Uterus (tissue), 4 donors: ENCODE measurements around the gene CD248. TPM values are rescaled to one million over a fixed set of nuclear protein-coding genes. Genes with fewer than 3 reads are reported as not detected.

Experiments used
- DNase-seq, 2 donors: peaks; one replicate each; pipeline ENCODE4 v3.0.0-alpha.2; 2019 to 2020
- H3K27ac ChIP-seq, 2 donors: fragments of 200-600 bp; sonication (generic); 1 replicate in 1 of 2; 2 replicates in 1 of 2; pipeline ENCODE4 v1.5.1; 2016 to 2018
- H3K27me3 ChIP-seq, 2 donors: fragments of 200-600 bp; sonication (generic); one replicate each; pipeline ENCODE4 v1.5.1; 2018 to 2019; ENCODE audit warnings: control low read depth in 1 of 2
- H3K36me3 ChIP-seq, 2 donors: fragments of 200-600 bp; sonication (generic); one replicate each; pipeline ENCODE4 v1.5.1; 2019; ENCODE audit warnings: control low read depth in 1 of 2
- H3K4me1 ChIP-seq, 2 donors: fragments of 200-600 bp; sonication (generic); one replicate each; pipeline ENCODE4 v1.5.1; 2018 to 2019; ENCODE audit warnings: control low read depth in 1 of 2
- H3K4me3 ChIP-seq, 2 donors: fragments of 200-600 bp; sonication (generic); 1 replicate in 1 of 2; 2 replicates in 1 of 2; pipeline ENCODE4 v1.5.1; 2018 to 2019; ENCODE audit warnings: mild to moderate bottlenecking in 1 of 2
- H3K9me3 ChIP-seq, 2 donors: fragments of 200-600 bp; sonication (generic); one replicate each; pipeline ENCODE4 v1.5.1; 2019; ENCODE audit warnings: control low read depth in 1 of 2
- POLR2A ChIP-seq, 2 donors: fragments of 450-650 bp; IDR thresholded peaks; one replicate each; pipeline ENCODE4 v1.6.1; 2016; ENCODE audit warnings: antibody characterized with exemption in 2 of 2, mild to moderate bottlenecking in 1 of 2, moderate library complexity in 1 of 2
- intact Hi-C: fragments of 100-400 bp; cut with DNase I; formaldehyde crosslinking; loops from one replicate; pipeline ENCODE4 v1.15.1; 2023; ENCODE audit warnings: low total_unique reads
- total RNA-seq, 4 donors: library from RNA; depleted of rRNA in 3 of 4; stranded (reverse); fragments of >200 nt in 3 of 4; gene quantifications; one replicate each; pipeline versions ENCODE4 v1.1.0 to v1.2.4, GENCODE V29; 2014 to 2023
- TF ChIP-seq, protein P1 (sequence below), 4 experiments: fragments of 200-600 bp in 2 of 4; fragments of 450-650 bp in 2 of 4; sonication (generic) in 2 of 4; IDR thresholded peaks; one replicate each; pipeline ENCODE4 v1.5.1; 2016 to 2019; ENCODE audit warnings: antibody characterized with exemption in 4 of 4, mild to moderate bottlenecking in 2 of 4, moderate library complexity in 1 of 4
- donor health status: DM: yes; HTN: yes; CAD: no.

Gene CD248
- total RNA-seq, 4 donors from 2014 or later: 14.1 to 91.2 (median 46.2) TPM

GRCh38 chr11:66293352-66293751 is 23.5 kb downstream of the CD248 start:
- peaks cover 7 to 13% of the 10 kb centered on the region in 2 donors for H3K27me3 ChIP-seq

DNA sequence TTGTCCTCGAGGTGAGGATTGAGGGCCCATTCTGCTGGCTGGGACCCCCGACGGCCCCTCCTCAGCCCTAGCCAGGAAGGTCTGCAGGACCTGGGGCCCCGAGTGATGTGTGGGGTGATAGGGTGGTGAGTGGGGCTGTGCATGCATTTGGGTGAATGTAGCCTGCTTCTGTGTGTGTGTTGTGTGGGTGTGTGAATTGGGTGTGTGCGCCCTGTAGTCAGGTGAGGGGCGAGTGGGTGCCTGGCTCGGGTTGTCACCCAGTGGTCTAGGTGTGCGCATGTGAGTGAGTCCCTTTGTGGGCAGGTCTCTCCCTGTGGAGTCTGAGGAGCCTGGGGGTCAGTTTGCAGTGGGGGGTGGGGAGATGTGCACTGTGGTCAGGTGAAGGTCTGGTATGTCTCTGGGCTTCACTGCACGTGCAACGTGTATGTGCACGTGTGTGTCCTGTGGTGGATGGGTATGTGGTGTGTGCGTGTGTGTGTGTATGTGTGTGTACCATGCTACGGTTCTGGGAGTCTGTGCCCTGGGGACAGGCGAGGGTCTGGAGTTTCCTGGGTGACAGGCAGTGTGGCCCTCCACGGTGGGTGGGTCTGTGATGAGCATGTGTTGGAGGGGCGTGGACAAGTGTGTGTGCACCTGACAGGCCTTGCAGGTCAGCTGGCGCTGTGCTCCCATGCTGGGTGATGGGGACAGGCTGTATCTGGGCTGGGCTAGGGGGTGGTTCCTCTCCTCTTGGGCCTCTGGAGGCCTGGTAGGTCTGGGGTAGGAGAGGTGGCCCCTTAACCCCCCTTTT is 24.1 kb downstream of the CD248 start:
- no peak for DNase-seq
- intact Hi-C loops: no loop called here
- no peak overlapping the region for H3K4me3 ChIP-seq

More at GRCh38 chr11:66293352-66293751, 23.5 kb downstream of the CD248 start:
- intact Hi-C loops: no loop called here
- no peaks in the 10 kb centered on the region for H3K36me3 ChIP-seq
- peaks cover 0 to 13% of the 10 kb centered on the region in 2 donors for H3K4me1 ChIP-seq
- H3K27ac ChIP-seq: no peak overlapping the region
- H3K4me3 ChIP-seq: no peak overlapping the region
- DNase-seq: no peak
- no peaks in the 10 kb centered on the region for H3K9me3 ChIP-seq
- TF ChIP-seq, protein P1, sequence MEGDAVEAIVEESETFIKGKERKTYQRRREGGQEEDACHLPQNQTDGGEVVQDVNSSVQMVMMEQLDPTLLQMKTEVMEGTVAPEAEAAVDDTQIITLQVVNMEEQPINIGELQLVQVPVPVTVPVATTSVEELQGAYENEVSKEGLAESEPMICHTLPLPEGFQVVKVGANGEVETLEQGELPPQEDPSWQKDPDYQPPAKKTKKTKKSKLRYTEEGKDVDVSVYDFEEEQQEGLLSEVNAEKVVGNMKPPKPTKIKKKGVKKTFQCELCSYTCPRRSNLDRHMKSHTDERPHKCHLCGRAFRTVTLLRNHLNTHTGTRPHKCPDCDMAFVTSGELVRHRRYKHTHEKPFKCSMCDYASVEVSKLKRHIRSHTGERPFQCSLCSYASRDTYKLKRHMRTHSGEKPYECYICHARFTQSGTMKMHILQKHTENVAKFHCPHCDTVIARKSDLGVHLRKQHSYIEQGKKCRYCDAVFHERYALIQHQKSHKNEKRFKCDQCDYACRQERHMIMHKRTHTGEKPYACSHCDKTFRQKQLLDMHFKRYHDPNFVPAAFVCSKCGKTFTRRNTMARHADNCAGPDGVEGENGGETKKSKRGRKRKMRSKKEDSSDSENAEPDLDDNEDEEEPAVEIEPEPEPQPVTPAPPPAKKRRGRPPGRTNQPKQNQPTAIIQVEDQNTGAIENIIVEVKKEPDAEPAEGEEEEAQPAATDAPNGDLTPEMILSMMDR (IDR thresholded peaks at IDR 0.05): no peak
- TF ChIP-seq POLR2A (IDR thresholded peaks at IDR 0.05): no peak

DNA sequence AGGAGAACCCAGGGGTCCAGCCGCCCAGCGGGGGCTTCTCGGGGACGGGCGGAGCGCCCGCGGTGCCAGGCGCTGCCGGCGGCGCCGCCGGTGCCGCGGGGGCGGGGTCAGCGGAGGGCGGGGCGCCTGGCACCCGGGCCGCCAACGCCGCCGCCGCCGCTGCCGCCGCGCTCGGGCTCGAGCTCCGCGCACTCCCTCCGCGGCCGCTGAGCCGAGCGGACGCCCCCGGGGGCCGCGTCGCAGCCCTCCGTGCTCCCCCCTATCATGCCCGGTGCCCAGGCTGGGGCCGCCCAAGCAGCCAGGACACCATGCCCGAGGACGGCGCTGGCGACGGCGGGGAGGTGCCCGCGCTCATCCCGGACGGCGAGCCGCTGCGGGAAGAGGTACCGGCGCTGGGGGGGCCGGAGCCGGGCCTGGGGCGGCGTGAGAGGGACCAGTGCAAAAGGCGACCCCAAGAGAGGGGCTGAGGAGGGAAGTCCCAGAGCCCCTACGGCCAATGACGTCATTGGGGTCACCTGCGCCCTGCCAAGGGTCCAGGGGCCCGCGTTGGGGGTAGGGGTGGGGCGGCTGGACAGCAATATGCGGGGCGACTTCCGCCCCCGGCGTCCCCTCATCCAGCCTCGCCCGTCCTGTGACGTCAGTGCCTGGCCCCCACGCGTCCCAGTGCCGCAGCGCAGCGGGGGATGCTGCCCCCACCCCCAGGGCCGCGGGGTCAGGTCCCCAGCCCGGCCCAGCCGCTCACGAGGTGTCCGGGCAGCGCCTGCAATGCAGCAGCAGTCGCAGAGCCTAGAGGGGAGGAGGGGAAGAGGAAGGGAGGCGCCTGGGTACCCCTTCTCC is 24.9 kb downstream of the CD248 start, which contains the start of gene TMEM151A:
TMEM151A (plus strand) TSS at position 189 of the 837 bp plus-strand sequence; CDS start at position 309, 120 bp downstream.
- H3K27me3 ChIP-seq: peaks cover 7 to 13% of the 10 kb centered on the region in 2 donors
- H3K36me3 ChIP-seq: no peaks in the 10 kb centered on the region
- peaks cover 0 to 19% of the 10 kb centered on the region in 2 donors for H3K4me1 ChIP-seq
- TF ChIP-seq, protein P1 (IDR thresholded peaks at IDR 0.05): no peak
- no peak for TF ChIP-seq POLR2A (IDR thresholded peaks at IDR 0.05)
- intact Hi-C loops: no loop called here
- no peak within 1 kb of the TSS for H3K27ac ChIP-seq
- no peak within 1 kb of the TSS for H3K4me3 ChIP-seq
- DNase-seq: no peak
- no peaks in the 10 kb centered on the region for H3K9me3 ChIP-seq

More for the DNA sequence above, 24.1 kb downstream of the CD248 start:
- H3K27ac ChIP-seq: no peak overlapping the region
- no peaks in the 10 kb centered on the region for H3K9me3 ChIP-seq
- no peaks in the 10 kb centered on the region for H3K36me3 ChIP-seq
- no peak for TF ChIP-seq POLR2A (IDR thresholded peaks at IDR 0.05)
- TF ChIP-seq, protein P1 (IDR thresholded peaks at IDR 0.05): no peak
- H3K27me3 ChIP-seq: peaks cover 7 to 13% of the 10 kb centered on the region in 2 donors
- H3K4me1 ChIP-seq: peaks cover 0 to 15% of the 10 kb centered on the region in 2 donors

- Histone ChIP-seq H3K27ac (no peak overlapping the region), H3K9me3 (no peaks in the 10 kb centered on the region), H3K4me3 (no peak overlapping the region), H3K27me3 (peaks cover 7 to 13% of the 10 kb centered on the region in 2 donors), H3K4me1 (peaks cover 0 to 19% of the 10 kb centered on the region in 2 donors), H3K36me3 (no peaks in the 10 kb centered on the region)
- TF ChIP-seq, protein P1 (IDR thresholded peaks at IDR 0.05): no peak
- no peak for TF ChIP-seq POLR2A (IDR thresholded peaks at IDR 0.05)
- DNase-seq: no peak
- intact Hi-C loops: no loop called here
Measured at GRCh38 chr11:66291303-66291705, 25.5 kb downstream of the CD248 start.

GRCh38 chr11:66290330-66290621 is 26.6 kb downstream of the CD248 start:
- Histone ChIP-seq H3K27me3 (peaks cover 7 to 13% of the 10 kb centered on the region in 2 donors), H3K4me1 (peaks cover 0 to 19% of the 10 kb centered on the region in 2 donors), H3K36me3 (no peaks in the 10 kb centered on the region), H3K4me3 (no peak overlapping the region), H3K9me3 (no peaks in the 10 kb centered on the region), H3K27ac (no peak overlapping the region)
- no peak for DNase-seq
- intact Hi-C loops: no loop called here
- TF ChIP-seq, protein P1 (IDR thresholded peaks at IDR 0.05): no peak
- TF ChIP-seq POLR2A (IDR thresholded peaks at IDR 0.05): no peak
